Activated gamma-delta T cell treated with Interleukin-2 at 50 U/mL for 16 hours (primary cell): ENCODE data around the gene CYP24A1.
"Not testable (repeated sequence)": the region's sequence is repeated elsewhere in the genome, so short reads cannot be mapped to it uniquely, and the experiment has no call there.

ENCODE experiments used
- DNase-seq: peaks from one replicate; pipeline ENCODE4 v3.0.0-alpha.2; 2020

The CYP24A1 gene

DNA sequence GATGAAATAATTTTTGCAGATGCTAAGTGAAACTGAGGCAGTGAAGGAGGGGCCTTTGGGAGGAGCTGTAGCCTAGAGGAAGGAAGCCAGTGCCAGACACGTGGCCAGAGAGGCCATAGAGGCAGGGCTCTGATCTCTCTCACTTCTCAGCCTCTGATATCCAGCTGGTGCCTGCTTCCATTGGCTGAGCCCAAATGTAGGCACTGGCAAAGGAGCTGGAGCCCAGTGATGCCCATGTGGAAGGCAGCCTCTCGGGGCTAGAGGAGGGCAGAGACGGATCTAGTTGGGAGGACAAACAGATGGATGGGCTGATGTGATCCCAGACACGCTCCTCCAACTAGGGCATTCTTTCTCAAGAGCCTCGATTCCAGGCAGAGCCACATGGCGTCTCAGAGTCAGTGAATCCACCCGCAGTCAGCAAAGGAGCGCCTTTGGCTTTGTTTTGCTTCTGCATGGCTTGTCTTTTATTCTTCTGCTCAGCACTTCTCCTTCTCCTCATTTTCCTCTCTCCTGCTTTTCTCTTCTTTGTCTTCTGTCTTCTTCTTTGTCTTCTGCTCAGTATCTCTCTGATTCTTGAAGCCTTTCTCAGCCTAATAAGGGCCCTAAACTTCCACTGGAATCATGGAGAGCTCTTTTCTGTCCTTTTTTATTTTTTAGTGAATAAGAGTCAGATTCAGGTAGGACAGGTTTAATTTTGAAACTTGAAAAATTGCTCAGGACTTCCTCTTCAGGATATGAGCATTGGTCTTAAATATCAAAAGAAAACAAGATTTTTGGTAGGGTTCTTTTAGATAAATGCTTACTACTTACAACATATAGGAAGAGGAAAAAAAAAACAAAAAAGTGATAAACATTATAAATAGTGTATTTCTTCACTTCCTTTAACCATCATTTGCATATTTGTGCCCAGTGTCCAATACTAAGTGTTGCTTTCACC, 41.8 kb downstream of the CYP24A1 start:
- DNase-seq = no peak

DNA sequence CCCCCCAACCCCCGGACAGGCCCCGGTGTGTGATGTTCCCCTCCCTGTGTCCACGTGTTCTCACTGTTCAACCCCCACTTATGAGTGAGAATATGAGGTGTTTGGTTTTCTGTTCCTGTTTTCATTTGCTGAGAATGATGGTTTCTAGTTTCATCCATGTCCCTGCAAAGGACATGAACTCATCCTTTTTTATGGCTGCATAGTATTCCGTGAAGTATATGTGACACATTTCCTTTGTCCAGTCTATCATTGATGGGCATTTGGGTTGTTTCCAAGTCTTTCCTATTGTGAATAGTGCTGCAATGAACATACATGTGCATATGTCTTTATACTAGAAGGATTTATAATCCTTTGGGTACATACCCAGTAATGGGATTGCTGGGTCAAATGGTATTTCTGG, 42.7 kb downstream of the CYP24A1 start:
- not testable (repeated sequence) for DNase-seq

DNA sequence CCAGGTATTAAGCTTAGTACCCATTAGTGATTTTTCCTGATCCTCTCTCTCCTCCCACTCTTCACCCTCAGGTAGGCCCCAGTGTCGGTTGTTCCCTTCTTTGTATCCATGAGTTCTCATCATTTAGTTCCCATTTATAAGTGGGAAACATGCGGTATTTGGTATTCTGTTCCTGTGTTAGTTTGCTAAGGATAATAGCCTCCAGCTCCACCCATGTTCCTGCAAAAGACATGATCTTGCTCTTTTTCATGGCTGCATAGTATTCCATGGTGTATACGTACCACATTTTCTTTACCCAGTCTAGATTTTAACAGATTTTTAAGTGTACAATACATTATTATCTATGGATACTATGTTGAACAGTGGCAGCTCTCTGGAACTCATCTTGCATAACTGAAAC, 44.4 kb downstream of the CYP24A1 start:
- DNase-seq = no peak

DNA sequence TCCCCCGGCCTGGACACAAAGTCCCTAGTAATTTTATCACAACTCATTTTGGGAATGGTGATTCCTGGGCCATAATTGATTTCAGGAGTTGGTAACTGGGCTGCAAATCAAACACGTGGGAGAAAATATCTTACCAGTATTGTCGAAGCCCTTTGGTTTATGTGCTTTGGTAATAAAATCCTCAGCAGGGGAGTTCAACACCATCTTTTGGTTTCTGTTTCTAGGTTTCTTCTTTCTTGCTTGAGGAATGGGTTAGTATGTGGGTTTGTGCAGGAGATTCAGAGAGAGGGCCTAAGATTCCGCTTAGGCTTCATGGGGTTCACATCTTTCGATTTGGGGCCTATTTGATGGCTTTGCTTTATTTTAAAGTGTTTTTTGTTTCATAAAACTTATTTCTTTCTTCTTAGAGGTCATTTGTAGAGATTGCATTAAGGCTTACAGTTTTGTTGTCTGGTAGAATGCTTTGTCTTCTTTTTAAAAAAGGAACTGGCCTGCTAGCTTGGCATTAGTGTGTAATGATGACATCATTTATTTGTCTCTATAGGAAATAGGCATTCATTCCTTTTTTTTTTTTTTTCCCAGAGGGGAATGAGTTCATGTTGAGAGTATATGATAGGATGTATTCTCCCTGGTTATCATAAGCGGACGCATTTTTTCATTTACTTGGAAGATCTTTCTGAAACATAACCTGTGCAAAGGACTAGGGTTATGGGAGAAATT, 45.8 kb downstream of the CYP24A1 start:
- no peak for DNase-seq

DNA sequence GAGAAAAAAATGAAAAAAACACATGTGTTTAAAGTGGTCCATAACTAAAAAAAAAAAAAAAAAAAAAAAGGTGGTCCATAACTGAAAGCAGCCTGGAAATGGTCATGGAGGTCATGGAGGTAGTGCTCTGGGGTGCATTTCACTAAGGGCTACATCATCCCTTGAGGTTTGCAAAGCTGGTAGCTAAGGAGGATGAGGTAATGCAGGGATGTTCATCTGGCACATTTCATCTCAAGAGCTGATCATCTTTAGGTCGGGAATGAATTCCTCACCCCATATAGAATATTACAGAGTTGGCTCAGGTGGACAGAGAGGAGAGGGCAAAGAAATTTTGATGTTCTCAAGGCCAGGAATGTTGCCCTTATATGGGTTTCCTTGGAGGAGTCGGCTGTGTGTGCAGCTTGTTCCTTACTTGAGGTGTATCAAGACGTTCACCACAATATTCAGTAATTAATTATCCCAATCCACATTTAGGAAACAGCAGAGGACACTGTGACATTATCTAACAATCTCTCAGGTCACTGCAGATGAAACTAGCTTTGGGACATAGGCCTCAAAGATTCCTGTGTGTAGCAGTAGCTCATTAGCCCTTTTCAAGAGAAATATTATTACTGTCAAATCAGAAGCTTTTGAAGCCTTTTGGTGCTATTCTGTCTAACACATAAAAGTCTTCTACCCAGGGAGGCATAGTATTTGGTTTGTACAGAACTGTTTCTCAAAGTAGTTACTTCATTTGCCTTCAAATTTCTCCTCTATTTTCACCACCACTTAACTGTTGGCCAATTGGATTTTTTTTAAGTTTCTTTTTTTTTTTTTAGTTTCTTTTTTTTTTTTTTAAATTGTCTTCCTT, 46.8 kb downstream of the CYP24A1 start:
- DNase-seq = no peak

DNA sequence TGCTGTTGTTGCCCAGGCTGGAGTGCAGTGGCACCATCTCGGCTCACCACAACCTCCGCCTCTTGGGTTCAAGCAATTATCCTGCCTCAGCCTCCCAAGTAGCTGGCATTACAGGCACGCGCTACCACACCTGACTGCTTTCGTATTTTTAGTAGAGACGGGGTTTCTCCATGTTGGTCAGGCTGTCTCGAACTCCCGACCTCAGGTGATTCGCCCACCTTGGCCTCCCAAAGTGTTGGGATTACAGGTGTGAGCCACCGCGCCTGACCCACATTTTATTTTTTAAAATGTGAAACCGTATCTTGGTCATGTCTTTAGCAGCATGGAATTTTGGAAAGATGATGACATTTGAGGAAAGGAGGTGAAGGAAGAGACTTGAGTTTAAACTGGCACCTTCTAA, 47.5 kb downstream of the CYP24A1 start:
- not testable (repeated sequence) for DNase-seq

DNA sequence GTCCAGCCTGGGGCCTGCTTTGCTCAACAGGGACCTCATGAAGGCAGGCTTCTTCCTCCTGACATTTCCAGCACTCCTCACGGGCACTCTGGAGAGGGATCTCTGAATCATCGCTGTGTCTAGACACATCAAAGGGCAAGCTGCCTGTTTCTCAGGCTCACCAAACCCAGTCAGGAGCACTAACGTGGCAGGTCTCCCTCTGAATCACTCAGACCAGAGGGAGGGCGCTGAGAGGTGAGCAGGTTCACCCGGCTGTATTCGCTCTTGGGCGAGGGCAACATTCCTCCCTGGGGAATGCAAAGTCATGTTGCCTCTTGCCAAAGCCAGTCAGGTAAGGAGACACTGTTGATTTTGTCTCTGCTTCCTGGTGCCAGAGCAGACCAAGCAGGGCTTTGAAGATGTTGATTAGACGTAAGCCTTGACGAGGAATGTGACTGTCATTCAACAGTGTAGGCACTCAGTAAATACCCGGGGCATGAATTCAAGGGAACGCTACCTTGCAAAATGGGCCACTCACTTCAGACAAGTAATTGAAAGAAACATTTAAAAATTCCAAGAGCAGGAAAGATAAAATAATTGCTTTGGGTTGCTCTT, 50.1 kb downstream of the CYP24A1 start:
- DNase-seq = no peak

DNA sequence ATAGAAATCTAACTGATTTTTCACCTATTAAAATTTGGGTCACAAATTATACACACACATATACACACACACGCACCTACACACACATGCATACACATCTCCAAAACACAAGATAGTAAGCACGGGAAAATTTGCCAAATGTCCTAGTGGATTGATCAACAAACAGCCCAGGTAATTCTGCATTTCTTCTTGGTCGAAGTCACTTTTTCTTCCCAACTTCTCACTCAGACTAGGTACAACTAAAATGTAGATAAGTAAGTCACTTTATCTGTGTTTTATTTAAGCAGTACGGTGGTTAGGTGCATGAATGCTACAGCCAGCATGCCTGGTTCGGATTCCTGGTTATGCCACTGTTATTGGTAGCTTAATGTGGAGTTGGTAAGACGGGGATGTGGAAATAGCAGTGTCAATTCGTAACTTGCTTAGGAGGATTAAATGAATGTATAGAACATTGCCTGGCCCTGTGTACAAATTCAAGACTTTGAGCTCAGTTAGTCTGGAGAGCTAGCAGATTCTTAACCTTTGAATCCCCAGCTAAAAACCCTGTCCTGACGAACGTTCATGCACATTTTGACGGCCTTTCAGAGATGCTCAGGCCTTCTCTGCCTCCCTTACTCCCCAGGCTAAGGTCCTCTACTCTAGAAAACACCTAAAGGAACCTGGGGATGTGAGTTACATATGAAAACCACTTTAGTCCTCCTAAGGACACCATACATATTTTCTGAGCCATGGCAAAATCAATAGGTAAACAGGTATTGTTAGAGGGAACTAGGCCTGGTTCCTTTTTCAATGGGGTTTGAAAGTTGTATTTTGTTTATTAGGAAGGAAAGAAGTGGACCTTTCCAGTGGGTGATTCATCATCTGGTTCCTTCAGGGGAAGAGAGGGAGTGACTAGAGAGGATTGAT, 50.9 kb downstream of the CYP24A1 start:
- DNase-seq = no peak

DNA sequence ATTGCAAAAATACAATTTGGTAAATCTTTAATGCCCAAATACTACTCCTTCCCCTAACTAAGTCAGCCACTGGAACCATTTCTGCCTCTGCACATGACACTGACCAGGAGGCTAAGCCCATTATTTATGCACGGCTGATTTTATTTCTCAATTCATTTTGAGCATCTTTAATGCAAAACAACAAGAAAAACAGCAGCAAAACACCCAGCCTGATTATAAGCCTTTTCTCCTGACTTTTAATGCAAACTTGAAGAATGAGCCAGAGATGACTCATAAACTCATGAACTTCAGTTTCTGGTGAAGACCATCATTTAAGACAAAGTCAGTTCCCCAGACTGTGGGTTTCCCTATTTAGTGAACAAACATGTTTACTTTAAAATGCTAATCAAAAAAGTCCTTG, 51.6 kb downstream of the CYP24A1 start:
- no peak for DNase-seq

DNA sequence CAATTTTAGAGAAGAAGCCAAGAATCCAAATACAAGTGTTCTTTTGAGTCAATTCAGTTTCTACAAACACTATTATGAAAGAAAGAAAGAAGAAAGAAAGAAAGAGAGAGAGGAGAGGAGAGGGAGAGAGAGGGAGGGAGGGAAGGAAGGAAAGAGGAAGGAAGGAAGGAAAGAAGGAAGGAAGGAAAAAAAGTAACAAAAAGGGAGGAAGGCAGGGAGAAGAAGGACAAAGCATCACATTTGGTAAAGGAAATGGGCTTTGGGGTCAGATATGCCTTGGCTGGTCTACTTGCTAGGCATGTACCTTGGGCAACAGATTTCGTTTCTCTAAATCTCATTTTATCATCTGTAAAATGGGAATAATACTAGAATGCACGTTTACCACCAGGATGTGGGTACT, 54.0 kb downstream of the CYP24A1 start:
- DNase-seq = no peak

DNA sequence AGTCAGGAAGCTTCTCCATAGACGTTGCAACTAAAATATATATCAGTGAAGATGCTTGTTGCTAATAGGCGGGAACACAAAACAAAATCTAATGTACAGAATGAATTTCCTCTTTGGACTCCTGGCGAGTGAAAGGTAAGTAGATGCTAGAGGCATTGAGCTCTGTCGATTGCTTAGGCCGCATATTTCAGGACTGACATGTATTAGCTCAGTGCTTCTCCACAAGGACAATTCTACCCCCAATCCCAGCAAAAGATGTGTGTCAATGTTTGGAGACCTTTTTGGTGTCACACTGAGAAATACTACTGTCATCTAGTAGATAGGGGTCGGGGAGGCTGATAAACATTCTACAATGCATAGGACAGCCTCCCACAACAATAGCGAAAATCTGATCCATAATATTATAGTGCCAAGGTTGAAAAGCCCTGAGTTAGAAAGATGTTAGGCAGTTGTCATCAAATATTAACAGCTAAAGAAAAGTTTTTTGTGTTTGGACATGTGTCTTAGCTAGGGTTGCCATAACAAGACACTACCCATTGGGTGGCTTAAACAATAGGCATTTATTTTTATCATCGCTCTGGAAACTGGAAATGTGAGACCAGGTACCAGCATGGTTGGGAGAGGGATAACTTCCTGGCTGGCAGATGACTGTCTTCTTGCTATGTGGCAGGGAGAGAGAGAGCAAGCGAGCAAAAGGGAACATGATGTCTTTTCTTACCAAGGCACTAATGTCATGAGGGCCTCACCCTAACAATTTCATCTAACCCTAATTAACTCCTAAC, 55.4 kb downstream of the CYP24A1 start:
- DNase-seq = no peak

DNA sequence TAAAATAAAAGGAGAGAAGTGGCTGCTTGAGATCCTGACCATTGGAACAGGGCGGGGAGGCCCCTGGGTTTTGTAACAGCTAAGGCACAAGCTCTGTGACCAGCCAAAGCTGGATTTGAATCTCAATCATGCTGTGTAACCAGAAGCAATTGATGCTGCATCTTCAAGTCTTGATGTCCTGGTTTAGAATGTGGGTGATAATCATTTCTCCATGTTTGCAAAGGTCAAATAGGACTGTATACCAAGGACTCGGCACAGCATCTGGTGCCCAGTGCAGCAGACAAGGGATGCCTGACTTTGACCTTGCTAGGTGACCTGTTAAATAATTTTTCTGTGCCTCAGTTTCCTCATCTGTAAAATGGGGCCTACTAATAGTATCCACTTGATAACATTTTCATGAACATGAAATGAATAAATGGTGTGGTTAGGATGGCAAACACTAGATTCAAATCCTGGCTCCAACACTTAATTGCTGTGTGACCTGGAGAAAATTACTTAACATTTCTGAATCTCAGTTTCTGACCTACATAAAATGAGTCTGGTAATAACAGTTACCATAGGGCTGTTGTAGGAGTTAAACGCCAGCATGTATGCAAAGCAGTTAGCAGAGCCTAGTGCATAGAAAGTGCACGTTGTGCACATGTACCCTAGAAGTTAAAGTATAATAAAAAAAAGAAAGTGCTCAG, 57.1 kb downstream of the CYP24A1 start:
- no peak for DNase-seq

DNA sequence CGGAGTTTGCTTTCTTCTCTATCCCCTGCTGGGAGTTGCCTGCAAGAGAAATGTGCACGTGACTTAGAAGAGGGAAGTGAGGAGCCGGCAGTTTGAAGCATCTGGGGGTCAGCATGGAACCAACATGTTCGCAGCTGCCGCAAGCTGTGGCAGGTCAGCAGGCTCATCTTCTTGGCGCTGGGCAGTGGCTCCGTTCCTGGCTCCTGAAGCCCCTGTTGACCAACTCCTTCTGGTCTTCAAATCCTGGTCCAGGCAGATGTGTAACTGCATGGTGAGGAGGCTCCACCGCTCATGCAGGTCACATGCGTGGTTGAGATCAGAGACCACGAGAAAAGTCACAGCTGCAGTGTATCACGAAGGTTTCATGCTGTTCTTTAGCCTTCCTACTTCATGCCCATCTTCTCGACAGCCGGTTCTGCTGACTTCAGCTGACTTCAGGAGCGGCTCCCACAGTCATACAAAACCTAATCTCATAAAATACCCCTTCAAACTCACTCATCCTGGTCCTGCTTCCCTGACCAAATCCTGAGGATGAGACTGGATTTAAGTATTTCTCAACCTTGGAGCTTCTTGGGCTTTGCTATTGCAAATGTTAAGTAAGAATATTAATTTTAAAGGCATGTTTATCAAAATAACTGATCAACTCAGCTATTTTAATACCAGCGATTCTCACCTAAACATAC, 58.5 kb downstream of the CYP24A1 start:
- DNase-seq = no peak

DNA sequence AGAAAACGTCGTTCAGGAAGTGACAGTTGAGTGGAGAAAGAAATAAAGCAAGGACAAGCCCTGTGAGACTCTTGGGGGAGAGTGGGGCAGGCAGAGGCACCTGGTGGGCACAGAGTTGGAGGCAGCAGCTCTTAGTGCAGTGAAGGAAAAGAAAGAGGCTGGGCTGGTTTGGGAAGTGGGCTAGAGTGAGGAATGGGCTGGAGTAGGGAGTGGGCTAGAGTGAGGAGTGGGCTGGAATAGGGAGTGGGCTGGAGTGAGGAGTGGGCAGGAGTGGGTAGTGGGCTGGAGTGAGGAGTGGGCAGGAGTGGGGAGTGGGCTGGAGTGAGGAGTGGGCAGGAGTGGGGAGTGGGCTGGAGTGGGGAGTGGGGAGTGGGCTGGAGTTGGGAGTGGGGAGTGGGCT, 59.7 kb downstream of the CYP24A1 start:
- no peak for DNase-seq

DNA sequence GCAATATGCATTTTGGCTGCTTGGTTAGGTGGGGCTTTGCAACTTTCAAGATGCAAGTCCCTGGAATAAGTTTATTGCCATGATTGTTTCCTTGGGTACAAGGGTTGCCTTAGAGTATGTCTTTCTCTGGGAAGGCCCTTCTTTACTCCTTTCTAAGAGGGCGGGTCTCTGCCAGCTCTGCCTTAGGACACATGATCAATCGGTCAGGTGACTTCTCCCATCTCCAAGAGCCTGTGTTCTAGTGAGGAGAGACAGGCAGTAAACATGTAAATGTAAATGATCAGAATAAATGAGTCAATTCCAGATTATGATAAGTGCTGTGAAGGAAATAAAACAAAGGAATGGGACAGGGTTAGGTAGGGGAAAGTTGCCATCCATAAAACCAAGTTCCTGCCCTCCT, 60.2 kb downstream of the CYP24A1 start:
- no peak for DNase-seq

DNA sequence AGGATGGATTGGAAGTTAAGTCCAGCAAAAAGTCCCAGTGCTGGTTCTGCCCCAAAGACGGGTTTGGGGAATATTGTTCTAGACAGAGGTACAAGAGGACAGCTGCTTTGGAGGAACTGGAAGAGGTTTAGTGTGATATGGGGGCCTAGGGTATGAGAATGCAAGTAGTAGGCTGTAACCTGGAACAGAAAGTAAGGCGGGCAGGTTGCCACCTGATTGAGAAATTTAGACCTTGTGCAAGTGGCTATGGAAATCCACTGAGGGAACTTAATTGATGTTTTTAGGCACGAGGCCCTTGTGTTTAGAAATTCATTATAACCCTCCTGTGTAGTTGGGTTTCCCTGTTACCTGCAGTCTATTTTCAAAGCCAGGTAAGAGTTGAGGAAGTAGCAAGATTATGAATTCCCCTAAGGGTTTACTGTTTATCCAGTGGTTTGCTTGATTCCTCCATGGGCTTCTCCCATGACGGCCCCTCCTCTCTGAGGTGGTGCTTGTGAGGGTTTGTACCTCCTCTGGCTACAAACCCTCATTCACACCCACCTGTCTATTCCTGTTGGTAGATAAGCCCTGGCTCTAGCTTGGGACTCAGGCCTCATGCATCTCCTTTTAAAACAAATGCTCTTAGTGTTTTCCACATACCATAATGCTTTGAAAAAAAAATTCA, 61.4 kb downstream of the CYP24A1 start:
- DNase-seq = no peak

DNA sequence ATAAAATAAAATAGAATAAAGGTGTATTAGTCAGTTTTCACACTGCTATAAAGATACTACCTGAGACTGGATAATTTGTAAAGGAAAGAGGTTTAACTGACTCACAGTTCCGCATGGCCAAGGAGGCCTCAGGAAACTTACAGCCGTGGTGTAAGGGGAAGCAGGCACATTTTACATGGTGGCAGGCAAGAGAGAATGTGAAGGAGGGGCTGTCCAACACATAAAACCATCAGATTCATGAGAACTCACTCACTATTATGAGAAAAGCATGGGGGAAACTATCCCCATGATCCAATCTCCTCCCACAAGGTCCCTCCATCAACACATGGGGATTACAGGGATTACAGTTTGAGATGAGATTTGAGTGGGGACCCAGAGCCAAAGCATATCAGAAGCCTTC, 62.3 kb downstream of the CYP24A1 start:
- DNase-seq = no peak

DNA sequence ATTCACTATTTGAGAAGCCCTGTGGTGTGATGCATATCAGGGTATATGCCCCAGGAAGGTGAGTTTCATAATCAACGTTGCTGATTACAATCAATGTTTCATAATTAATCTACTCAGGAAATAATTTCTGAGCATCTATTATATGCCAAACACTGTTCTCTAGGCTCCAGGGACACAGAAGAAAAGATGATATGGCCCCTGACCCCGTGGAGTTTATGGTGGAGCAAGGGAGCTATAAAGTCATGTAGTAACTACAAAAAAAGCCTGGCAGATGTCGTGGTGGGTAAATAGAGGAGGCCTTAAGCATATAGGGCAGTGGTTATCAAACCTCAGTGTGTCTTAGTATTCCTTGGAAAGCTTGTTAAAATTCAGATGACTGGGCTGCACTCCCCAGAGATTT, 63.3 kb downstream of the CYP24A1 start:
- DNase-seq = no peak

DNA sequence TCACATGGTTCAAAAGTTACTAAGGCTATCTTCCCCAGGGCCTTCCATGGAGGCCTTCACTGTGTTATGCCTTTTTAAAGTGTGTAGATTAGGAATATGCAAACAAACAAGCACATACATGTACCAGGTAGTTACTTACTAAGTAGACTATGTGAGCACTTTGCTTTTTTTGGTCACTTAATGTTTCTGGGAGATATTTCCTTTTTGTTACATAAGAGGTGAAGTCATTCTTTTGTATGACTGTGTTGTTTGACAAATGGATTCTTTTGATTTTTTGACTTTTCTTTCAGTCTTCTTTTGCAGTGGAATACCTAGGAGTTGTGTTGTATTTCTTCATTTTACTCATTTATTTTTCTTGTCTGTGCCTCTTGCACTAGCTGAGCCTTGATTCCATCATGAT, 63.7 kb downstream of the CYP24A1 start:
- DNase-seq = no peak
